GM19193 (cell line): ENCODE data around the gene CLMP.

Source experiments
- POLR2A ChIP-seq: IDR thresholded peaks from 4 replicates; pipeline ENCODE4 v1.6.1; 2011; ENCODE audit not compliant: insufficient read depth, insufficient read length; ENCODE audit errors: extremely low read depth

Gene CLMP

GRCh38 chr11:123072332-123072761, 122.7 kb downstream of the CLMP start:
- no peak for TF ChIP-seq POLR2A

GRCh38 chr11:123069908-123070821, 124.9 kb downstream of the CLMP start:
- TF ChIP-seq POLR2A, result no peak

- no peak for TF ChIP-seq POLR2A
These were observed 129.4 kb downstream of the CLMP start for GRCh38 chr11:123065621-123066020.

GRCh38 chr11:123063826-123064657, 131.0 kb downstream of the CLMP start:
- TF ChIP-seq POLR2A, result no peak

- TF ChIP-seq POLR2A, result peak; percentile 60
These were observed 131.9 kb downstream of the CLMP start for GRCh38 chr11:123062892-123063825.

- TF ChIP-seq POLR2A, result no peak
These were observed 132.7 kb downstream of the CLMP start for GRCh38 chr11:123062158-123062891.

GRCh38 chr11:123061403-123062157, 133.5 kb downstream of the CLMP start, which contains the start of gene HSPA8:
Gene HSPA8 (minus strand): TSS chr11:123062136. CDS start chr11:123061324, 812 bp downstream.
- peak; percentile 99 for TF ChIP-seq POLR2A

- TF ChIP-seq POLR2A, result no peak
These were observed 134.6 kb downstream of the CLMP start for GRCh38 chr11:123060277-123061000.

- peak; percentile 15 for TF ChIP-seq POLR2A
These were observed 135.8 kb downstream of the CLMP start for GRCh38 chr11:123059041-123059920.

- TF ChIP-seq POLR2A, result peak; percentile 2
These were observed 137.3 kb downstream of the CLMP start for GRCh38 chr11:123057661-123058305.
